Heart left ventricle (tissue), 16 donors: Measurements from ENCODE around the gene PACS1. TPM values are rescaled to one million over a fixed set of nuclear protein-coding genes. Genes with fewer than 3 reads are reported as not detected.

Source experiments
- ATAC-seq, 4 donors: fragments of 200-7000 bp; cut with Tn5 transposase; one replicate each; pipeline ENCODE4 v1.9.1; 2020 to 2022; ENCODE audit warnings: moderate library complexity in 4 of 4, mild to moderate bottlenecking in 3 of 4, moderate number of reproducible peaks in 1 of 4
- DNase-seq, 5 donors: peaks; one replicate each; pipeline ENCODE4 v3.0.0-alpha.2; 2020
- H3K27ac ChIP-seq, 12 donors: fragments of 200-600 bp; sonication (generic) in 4 of 12; one replicate each; pipeline versions ENCODE4 v1.5.0 to v1.8.0; 2016 to 2022; ENCODE audit warnings: mild to moderate bottlenecking in 2 of 12
- H3K27me3 ChIP-seq, 9 donors: fragments of 200-600 bp; sonication (generic) in 2 of 9; one replicate each; pipeline versions ENCODE4 v1.5.1 to v1.8.0; 2016 to 2022; ENCODE audit warnings: mild to moderate bottlenecking in 3 of 9
- H3K36me3 ChIP-seq, 9 donors: fragments of 200-600 bp; sonication (generic) in 2 of 9; one replicate each; pipeline versions ENCODE4 v1.5.0 to v1.8.0; 2018 to 2022; ENCODE audit warnings: mild to moderate bottlenecking in 2 of 9
- H3K4me1 ChIP-seq, 12 donors: fragments of 200-600 bp; sonication (generic) in 4 of 12; one replicate each; pipeline versions ENCODE4 v1.5.0 to v1.8.0; 2016 to 2022; ENCODE audit warnings: mild to moderate bottlenecking in 3 of 12
- H3K4me3 ChIP-seq, 12 donors: fragments of 200-600 bp; sonication (generic) in 4 of 12; one replicate each; pipeline versions ENCODE4 v1.5.0 to v1.8.0; 2017 to 2022; ENCODE audit warnings: mild to moderate bottlenecking in 9 of 12, moderate library complexity in 4 of 12
- H3K9me3 ChIP-seq, 12 donors: fragments of 200-600 bp; sonication (generic) in 4 of 12; one replicate each; pipeline versions ENCODE4 v1.5.0 to v1.8.0; 2016 to 2022; ENCODE audit warnings: mild to moderate bottlenecking in 1 of 12
- CTCF ChIP-seq, 12 donors: fragments of 200-600 bp; sonication (generic) in 4 of 12; IDR thresholded peaks; one replicate each; pipeline versions ENCODE4 v1.5.0 to v1.8.0; 2018 to 2022; ENCODE audit warnings: antibody characterized with exemption in 12 of 12, mild to moderate bottlenecking in 5 of 12
- POLR2A ChIP-seq, 2 donors: fragments of 450-650 bp; IDR thresholded peaks; one replicate each; pipeline ENCODE4 v1.6.1; 2017; ENCODE audit warnings: antibody characterized with exemption in 2 of 2, mild to moderate bottlenecking in 2 of 2, moderate library complexity in 2 of 2
- WGBS, 4 donors: extraction: QIAGEN DNeasy Blood & Tissue Kit in 2 of 4; methylation state at CpG; one replicate each; pipeline versions ENCODE4 v1.1.5 to v1.1.7; 2013 to 2018; 5-methylcytosine and 5-hydroxymethylcytosine counted together
- intact Hi-C, 10 donors: fragments of 100-400 bp; cut with DNase I; formaldehyde crosslinking; loops; one replicate each; pipeline versions ENCODE4 v1.11.1 to v1.14.2; 2022
- polyA plus RNA-seq, 2 donors: library from polyadenylated mRNA; stranded (reverse); fragments of 200-250 nt; gene quantifications; one replicate each; pipeline ENCODE4 v1.2.3, GENCODE V29; 2013
- total RNA-seq, 9 donors: library from RNA; depleted of rRNA in 2 of 9; stranded (reverse); fragments of >200 nt in 2 of 9; fragmentation: NEBNext Ultra II Directional in 3 of 9; extraction: Animal tissue kit (Norgen Biotek cat#: 25700) in 3 of 9; gene quantifications; one replicate each; pipeline versions ENCODE4 v1.1.0 to v1.2.4, GENCODE V29; 2016 to 2023
- donor health status: ischemic (EF 13 %, LVEDD 7.1; RV severe dilation, severe dysfunction).
- donor health status: healthy with polysubstance abuse.
- donor health status: DM: no; HTN: yes; CAD: no.
- donor health status: DM: no; HTN: no; CAD: no.
- donor health status: ischemic (EF 25% LVEDD 6.9; RV normal size, moderate dysfunction).
- donor health status: ischemic (EF 25% LVEDD 5.7; RV mildly dilated, moderate dysfunction).
- donor health status: healthy.
- donor health status: DM: yes; HTN: yes; CAD: no.
- donor health status: ischemic (EF 35%, LVEDD 5.7; RV mildly dilated, moderate dysfunction).
- donor health status: nonischemic (EF 11% LVEDD 7.7; RV severe dilation, severe dysfunction).
- donor health status: DM: yes; HTN: yes; CAD: no.
- donor health status: PGD.
- donor health status: ischemic (EF 29% LVEDD 5.4; RV normal size, mild dysfunction).
- donor health status: nonischemic (EF 23%, LVEDD 6.1; RV moderate dilation, normal function).

Gene PACS1
- total and polyA plus RNA-seq, 11 donors, result 30.6 to 151 (median 89.8) TPM

DNA sequence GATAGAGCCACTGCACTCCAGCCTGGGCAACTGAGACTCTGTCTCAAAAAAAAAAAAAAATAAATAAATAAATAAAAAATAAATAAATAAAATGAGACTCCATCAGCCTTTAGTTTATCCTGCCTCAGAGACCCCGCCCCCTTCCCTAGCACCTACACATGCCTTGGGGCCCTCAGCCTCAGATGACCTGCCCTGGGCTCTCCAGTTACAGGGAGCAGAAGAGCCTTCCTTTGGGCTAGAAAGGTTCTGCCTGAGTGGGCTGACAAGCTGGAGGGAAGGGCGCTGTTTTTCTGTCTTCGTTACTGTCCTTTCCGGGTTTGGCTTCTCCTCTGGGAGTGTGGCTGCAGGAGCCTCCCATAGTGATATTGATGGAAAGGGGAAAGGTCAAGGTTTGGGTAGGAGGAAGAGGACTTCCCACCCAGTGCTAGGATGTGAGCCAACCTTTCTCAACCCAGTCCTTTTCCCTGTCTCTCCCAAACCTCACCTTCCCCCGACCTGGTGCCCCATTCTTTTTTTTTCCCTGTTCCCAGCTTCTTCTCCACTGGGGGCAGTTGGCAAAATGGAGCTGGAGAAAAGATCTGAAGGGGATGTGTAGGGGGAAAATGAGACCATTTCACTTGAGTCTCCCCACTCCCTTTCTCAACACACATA is 19.4 kb upstream of the PACS1 start:
- no peak for DNase-seq
- TF ChIP-seq POLR2A (IDR thresholded peaks at IDR 0.05) (no peak), CTCF (IDR thresholded peaks at IDR 0.05) (no peak)
- Histone ChIP-seq H3K4me3 (peak overlapping the region in 1 of 12 donors; percentile 95), H3K27ac (peak overlapping the region in 7 of 12 donors; percentile 85 to 96 (median 93)), H3K27me3 (peaks cover 0 to 20% (median 5%) of the 10 kb centered on the region in 9 donors), H3K4me1 (peaks cover 0 to 41% (median 24%) of the 10 kb centered on the region in 12 donors), H3K36me3 (peaks cover 3 to 26% (median 20%) of the 10 kb centered on the region in 9 donors), H3K9me3 (no peaks in the 10 kb centered on the region)
- intact Hi-C loops, result loop anchor here in 1 of 10 donors (5.0 kb wide), 1 partner anchor 388 kb away; the partner anchor contains the start of gene RELA
- no peak for ATAC-seq
- whole genome bisulfite sequencing, 4 donors, result 78 to 81% (median 79%) methylated on average over 5 of the region's 5 CpGs

- intact Hi-C loops, result loop anchor here in 1 of 10 donors (5.0 kb wide), 1 partner anchor 389 kb away; the partner anchor contains the start of gene RELA
- DNase-seq (no peak), ATAC-seq (no peak)
- Histone ChIP-seq H3K27me3 (peaks cover 0 to 20% (median 5%) of the 10 kb centered on the region in 9 donors), H3K36me3 (peaks cover 3 to 33% (median 25%) of the 10 kb centered on the region in 9 donors), H3K9me3 (no peaks in the 10 kb centered on the region), H3K4me1 (peaks cover 0 to 41% (median 24%) of the 10 kb centered on the region in 12 donors), H3K27ac (peak overlapping the region; percentile 80 to 96 (median 92)), H3K4me3 (peak overlapping the region; percentile 51 to 100 (median 87))
- WGBS, 4 donors, result 30 to 36% (median 31%) methylated on average over 12 of the region's 12 CpGs
- TF ChIP-seq POLR2A (IDR thresholded peaks at IDR 0.05), result no peak
Observed at GRCh38 chr11:66051371-66051765, 18.7 kb upstream of the PACS1 start.

DNA sequence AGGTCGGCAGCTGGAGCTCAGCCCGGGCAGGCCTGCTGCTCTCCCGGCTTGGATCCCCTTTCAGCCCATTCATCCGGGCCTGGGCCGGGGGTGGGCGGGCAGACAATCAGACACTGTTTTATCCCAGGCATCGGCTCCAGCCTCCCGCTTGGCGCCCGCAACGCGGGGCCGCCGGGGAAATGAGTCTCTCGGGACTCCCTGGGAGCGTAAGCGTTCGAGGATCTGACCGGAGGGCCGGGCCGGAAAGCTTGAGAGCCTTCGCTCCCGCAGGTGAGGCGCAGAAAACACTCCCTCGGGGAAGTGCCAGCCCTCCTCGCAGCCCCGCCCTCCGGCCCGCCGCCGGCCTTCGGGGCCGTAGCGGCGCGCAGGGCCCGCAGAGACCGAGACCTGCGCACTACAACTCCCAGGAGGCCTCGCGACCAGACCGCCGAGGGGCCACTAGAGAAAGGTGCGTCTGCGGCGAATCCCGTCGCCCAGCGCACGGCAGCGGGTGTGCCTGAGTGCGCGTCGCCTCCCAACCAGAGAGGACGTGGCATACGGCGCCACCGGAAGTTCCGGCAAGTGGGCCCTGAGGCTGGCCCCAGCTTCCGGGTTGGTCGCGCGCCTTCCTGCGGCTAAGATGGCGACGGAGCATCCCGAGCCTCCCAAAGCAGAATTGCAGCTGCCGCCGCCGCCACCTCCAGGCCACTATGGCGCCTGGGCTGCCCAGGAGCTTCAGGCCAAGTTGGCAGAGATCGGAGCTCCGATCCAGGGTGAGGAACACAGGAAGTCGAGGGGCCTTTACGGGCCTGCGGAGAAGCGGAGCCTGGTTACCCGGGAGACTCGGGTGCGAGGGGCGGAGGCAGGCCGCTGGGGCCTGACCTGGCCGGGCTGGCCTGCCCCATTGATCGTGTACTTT is 18.1 kb upstream of the PACS1 start, which contains the start of gene SF3B2:
TSS of gene SF3B2 (plus strand) at position 599 of the 898 bp plus-strand sequence. CDS start at position 620, 21 bp downstream.
- Histone ChIP-seq H3K9me3 (no peaks in the 10 kb centered on the region), H3K36me3 (peaks cover 3 to 39% (median 32%) of the 10 kb centered on the region in 9 donors), H3K27me3 (peaks cover 0 to 20% (median 5%) of the 10 kb centered on the region in 9 donors), H3K4me3 (peak within 1 kb of the TSS; percentile 51 to 100 (median 87)), H3K27ac (peak within 1 kb of the TSS; percentile 80 to 96 (median 92)), H3K4me1 (peaks cover 0 to 41% (median 24%) of the 10 kb centered on the region in 12 donors)
- peak; percentile 96 to 99 (median 98) for ATAC-seq
- peak; percentile 97 to 99 (median 99) for DNase-seq
- peak in 1 of 2 donors; percentile 62 for TF ChIP-seq POLR2A (IDR thresholded peaks at IDR 0.05)
- TF ChIP-seq CTCF (IDR thresholded peaks at IDR 0.05), result peak in 3 of 12 donors; percentile 17 to 26 (median 20)
- 0 to 1% (median 0%) methylated on average over 33 to 84 of the region's 84 CpGs for WGBS, 4 donors
- intact Hi-C loops, result loop anchor here in 3 of 10 donors (1.0 to 5.0 kb wide), 3 partner anchors 16 to 390 kb away; partner anchors contain the start of gene RELA (in 1 of the 3)

GRCh38 chr11:66052664-66052982 is 17.4 kb upstream of the PACS1 start:
- Histone ChIP-seq H3K4me1 (peaks cover 0 to 35% (median 23%) of the 10 kb centered on the region in 12 donors), H3K27ac (peak overlapping the region in 11 of 12 donors; percentile 71 to 96 (median 93)), H3K27me3 (peaks cover 0 to 16% (median 4%) of the 10 kb centered on the region in 9 donors), H3K4me3 (peak overlapping the region; percentile 51 to 100 (median 87)), H3K36me3 (peaks cover 3 to 45% (median 38%) of the 10 kb centered on the region in 9 donors), H3K9me3 (no peaks in the 10 kb centered on the region)
- 0 to 3% (median 2%) methylated on average over 14 to 17 of the region's 17 CpGs for WGBS, 4 donors
- no peak for TF ChIP-seq POLR2A (IDR thresholded peaks at IDR 0.05)
- TF ChIP-seq CTCF (IDR thresholded peaks at IDR 0.05), result no peak
- ATAC-seq (no peak), DNase-seq (no peak)
- intact Hi-C loops, result loop anchor here in 3 of 10 donors (1.0 to 5.0 kb wide), 3 partner anchors 16 to 390 kb away; partner anchors contain the start of gene RELA (in 1 of the 3)
